SK-N-SH (cell line): ENCODE data around the gene MAP4K5.

ENCODE experiments used
- CTCF ChIP-seq: fragments of 200-600 bp; sonication (generic); IDR thresholded peaks from 2 replicates; pipeline ENCODE4 v1.6.1; 2017; ENCODE audit warnings: antibody characterized with exemption, mild to moderate bottlenecking, moderate library complexity
- ELF1 ChIP-seq: IDR thresholded peaks from 2 replicates; pipeline ENCODE4 v1.4.0; 2012
- EP300 ChIP-seq, 2 experiments: IDR thresholded peaks; 2 replicates each; pipeline versions ENCODE4 v1.4.0 to v1.6.1; 2012; ENCODE audit warnings: borderline replicate concordance in 1 of 2, low read depth in 1 of 2, low read length in 1 of 2
- GABPA ChIP-seq: IDR thresholded peaks from 2 replicates; pipeline ENCODE4 v1.4.0; 2012; ENCODE audit warnings: low read depth, mild to moderate bottlenecking
- RAD21 ChIP-seq: IDR thresholded peaks from 2 replicates; pipeline ENCODE4 v1.6.1; 2012; ENCODE audit warnings: mild to moderate bottlenecking, low read length

DNA sequence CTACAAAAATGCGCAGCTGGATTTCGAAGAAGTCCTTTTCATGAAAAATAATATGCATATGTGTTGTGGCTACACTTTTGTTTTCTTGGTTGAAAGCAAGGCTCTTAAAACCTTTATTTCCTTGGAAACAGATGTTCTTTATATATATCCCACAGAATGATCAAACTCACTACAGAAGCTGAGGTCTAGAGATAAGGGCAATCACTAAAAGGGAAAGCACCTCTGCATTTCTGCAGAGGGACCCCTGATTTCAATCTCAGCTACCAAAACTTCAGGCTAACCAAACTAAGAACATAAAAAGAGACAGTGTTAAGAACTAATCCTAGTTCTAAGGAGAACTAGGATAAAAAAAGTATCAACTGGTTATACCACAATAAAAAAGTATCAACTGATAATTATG is 70.3 kb downstream of the MAP4K5 start:
- TF ChIP-seq CTCF (no peak), GABPA (no peak), RAD21 (no peak), EP300 (IDR thresholded peaks at IDR 0.05; ENCODE audit: borderline replicate concordance in 1 of 2, low read depth in 1 of 2, low read length in 1 of 2) (no peak), ELF1 (no peak)
